IPS-18c (cell line): ENCODE measurements around the gene C1GALT1.
A peak's percentile ranks its signal among the peaks of the same experiment; 100 is the strongest.
"Not testable (repeated sequence)": the region's sequence is repeated elsewhere in the genome, so short reads cannot be mapped to it uniquely, and the experiment has no call there.

ENCODE experiments used
- H3K4me3 ChIP-seq: 2 replicates; pipeline ENCODE4 v1.7.0; 2013; ENCODE audit warnings: low read depth, mild to moderate bottlenecking, low read length, moderate library complexity; ENCODE audit not compliant: insufficient read depth
- H3K9me3 ChIP-seq: one replicate; pipeline ENCODE4 v1.6.1; 2013; ENCODE audit warnings: mild to moderate bottlenecking, low read length, moderate library complexity; ENCODE audit not compliant: control insufficient read depth, insufficient read depth

C1GALT1 gene

DNA sequence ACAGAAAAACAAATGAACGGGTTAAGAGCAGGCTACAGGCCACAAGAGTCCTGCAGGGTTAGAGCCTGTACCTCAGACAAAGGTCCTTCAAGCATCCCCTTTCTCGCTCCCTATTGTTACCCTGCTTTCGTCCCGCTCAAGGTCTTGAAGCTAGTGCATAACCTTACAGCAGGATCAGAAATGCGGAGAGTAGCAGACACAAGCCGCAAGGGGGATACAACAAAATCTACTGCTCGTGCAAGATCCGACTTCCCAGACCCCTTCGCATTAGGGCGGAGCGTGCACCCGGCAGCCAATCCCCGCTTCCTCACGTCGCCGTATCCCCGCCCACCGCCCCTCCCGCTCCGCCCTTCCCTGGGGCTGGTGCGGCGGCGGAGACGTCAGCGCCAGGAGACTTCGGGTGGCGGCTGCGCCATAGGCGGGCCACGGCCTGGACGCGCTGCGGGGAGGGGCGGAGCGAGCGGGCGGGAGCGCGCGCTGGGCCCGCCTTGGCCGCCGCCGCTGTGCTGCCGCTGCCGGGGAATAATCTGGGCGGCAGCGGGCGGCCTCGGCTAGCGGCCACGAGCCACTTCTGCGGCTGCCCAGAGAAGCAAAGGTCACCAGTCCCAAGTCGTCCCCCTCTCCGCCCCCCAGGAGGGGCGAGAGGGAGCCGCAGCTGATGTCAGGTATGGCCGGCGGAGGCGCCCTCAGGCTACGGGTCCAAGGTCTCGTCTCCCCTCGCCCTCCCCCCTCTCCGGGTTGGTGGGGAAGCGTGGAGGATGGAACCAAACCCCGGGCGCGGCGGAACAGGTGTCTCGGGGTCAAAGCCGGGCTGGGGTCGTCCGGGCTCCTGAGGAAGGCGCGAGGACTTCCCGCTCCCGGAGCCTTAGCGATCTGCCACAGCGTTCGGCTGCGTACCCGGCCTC is at the start of gene C1GALT1:
TSS of gene C1GALT1 (plus strand) at position 389 of the 905 bp plus-strand sequence. CDS start 51,776 bp downstream, outside the sequence.
- Histone ChIP-seq H3K4me3 (peak within 1 kb of the TSS; percentile 89), H3K9me3 (no peaks in the 10 kb centered on the region)

DNA sequence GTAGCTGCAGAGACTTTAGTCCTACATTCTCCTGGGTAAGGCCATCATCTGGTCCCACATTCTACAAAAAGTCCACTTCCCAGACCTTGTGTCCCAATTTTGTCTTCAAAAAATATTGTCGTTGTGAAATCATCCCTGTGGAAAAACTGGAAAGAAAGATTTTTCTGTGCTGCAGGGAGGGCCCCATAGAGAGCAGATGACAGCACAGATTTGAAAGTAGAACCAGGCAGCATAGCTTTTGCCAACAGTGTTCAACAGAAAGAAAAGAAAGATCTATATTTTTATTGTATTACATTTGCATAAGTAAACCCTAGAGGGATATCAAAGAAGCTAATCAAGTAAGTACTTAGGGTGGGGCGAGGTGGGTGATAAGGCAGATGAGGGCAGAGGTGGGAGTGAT is 48.3 kb upstream of the C1GALT1 start:
- Histone ChIP-seq H3K4me3 (no peak overlapping the region), H3K9me3 (peaks cover 2% of the 10 kb centered on the region)

- peaks cover 2% of the 10 kb centered on the region for H3K9me3 ChIP-seq
- no peak overlapping the region for H3K4me3 ChIP-seq
Observed at GRCh38 chr7:7135074-7135473, 47.3 kb upstream of the C1GALT1 start.

DNA sequence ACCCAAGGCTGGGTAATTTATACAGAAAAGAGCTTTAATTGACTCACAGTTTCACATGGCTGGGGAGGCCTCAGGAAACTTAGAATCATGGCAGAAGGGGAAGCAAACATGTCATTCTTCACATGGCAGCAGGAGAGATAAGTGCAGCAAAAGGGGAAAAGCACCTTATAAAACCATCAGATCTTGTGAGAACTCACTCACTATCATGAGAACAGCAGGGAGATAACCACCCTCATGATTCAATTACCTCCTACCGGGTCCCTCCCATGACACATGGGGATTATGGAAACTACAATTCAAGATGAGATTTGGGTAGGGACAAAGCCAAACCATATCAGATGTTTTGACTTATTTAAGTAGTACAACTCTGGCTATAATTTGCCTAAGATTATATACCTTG is 46.4 kb upstream of the C1GALT1 start:
- not testable (repeated sequence) for H3K4me3 ChIP-seq, H3K9me3 ChIP-seq

DNA sequence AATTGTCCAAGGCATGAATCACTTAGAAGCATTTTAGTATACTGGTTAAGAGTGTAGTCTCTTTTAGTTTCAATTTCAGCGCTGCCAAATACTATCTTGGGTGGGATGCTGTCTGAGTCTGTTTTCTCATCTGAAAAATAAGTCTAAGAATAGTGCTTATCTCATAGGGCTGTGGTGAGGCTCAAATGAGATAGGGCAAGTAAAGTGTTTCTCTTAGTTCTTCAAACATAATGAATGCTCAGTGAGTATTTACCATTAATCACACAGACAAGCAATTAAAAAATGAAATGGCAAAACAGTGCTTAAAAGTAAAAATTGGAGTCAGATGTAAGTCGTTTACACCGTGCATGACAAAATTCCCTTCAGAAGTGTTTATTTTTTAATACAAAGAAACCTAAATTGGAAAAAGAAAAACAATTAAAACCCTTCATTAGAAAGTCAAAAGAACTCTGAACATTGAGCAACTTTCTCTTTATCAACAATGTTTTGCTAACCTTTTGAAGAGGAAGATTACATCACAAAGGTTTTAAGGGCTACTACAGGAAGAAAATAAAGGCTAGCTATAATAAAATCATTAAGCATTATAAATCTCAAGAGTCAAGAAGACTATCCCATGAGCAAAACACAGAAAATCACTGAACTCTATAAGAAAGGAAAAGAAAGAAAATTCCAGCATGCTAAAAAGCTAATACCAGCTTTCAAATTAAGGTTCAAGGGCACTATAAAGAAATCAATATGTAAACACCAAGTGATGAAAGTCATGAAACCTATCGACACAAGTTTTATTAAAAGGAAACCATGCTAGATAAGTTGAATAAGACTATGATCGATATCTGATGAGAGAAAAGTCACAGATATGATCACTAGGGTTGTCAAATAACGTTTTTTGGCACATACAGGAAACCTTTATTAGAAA is 45.6 kb upstream of the C1GALT1 start:
- H3K4me3 ChIP-seq: no peak overlapping the region
- H3K9me3 ChIP-seq: peaks cover 2% of the 10 kb centered on the region

GRCh38 chr7:7138897-7139296 is 43.4 kb upstream of the C1GALT1 start:
- Histone ChIP-seq H3K4me3 (no peak overlapping the region), H3K9me3 (peaks cover 2% of the 10 kb centered on the region)

DNA sequence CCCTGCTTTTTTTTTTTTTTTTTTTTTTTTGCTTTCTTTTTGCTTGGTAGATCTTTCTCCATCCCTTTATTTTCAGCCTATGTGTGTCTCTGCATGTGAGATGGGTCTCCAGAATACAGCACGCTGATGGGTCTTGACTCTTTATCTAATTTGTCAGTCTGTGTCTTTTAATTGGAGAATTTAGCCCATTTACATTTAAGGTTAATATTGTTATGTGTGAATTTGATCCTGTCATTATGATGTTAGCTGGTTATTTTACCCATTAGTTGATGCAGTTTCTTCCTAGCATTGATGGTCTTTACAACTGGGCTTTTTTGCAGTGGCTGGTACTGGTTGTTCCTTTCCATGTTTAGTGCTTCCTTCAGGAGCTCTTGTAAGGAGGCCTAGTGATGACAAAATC is 38.9 kb upstream of the C1GALT1 start:
- not testable (repeated sequence) for H3K4me3 ChIP-seq, H3K9me3 ChIP-seq

DNA sequence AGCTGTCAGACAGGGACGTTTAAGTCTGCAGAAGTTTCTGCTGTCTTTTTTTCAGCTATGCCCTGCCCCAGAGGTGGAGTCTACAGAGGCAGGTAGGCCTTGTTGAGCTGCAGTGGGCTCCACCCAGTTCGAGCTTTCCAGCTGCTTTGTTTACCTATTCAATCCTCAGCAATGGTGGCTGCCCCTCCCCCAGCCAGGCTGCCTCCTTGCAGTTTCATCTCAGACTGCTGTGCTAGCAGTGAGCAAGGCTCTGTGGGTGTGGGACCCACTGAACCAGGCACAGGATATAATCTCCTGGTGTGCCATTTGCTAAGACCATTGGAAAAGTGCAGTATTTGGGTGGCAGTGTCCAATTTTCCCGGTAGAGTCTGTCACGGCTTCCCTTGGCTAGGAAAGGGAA is 37.2 kb upstream of the C1GALT1 start:
- H3K9me3 ChIP-seq, H3K4me3 ChIP-seq: not testable (repeated sequence)

GRCh38 chr7:7146837-7147236 is 35.5 kb upstream of the C1GALT1 start:
- Histone ChIP-seq H3K9me3 (no peaks in the 10 kb centered on the region), H3K4me3 (no peak overlapping the region)

- no peak overlapping the region for H3K4me3 ChIP-seq
- H3K9me3 ChIP-seq: peaks cover under 1% of the 10 kb centered on the region
Observed at GRCh38 chr7:7148798-7149481, 33.4 kb upstream of the C1GALT1 start.

GRCh38 chr7:7151285-7151684 is 31.1 kb upstream of the C1GALT1 start:
- peaks cover 3% of the 10 kb centered on the region for H3K9me3 ChIP-seq
- H3K4me3 ChIP-seq: no peak overlapping the region

GRCh38 chr7:7151865-7152264 is 30.5 kb upstream of the C1GALT1 start:
- Histone ChIP-seq H3K9me3 (peaks cover 3% of the 10 kb centered on the region), H3K4me3 (no peak overlapping the region)

DNA sequence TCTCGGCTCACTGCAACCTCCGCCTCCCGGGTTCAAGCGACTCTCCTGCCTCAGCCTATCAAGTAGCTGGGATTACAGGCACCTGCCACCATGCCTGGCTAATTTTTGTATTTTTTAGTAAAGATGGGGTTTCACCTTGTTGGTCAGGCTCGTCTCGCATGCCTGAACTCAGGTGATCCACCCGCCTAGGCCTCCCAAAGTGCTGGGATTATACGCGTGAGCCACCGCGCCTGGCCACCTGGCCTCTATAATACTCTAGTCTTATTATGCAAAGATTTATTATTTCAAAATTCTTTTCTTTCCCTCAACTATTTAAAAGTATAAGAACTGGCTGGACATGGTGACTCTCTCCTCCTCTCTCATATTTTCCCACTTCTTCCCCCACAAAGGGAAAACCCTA is 30.0 kb upstream of the C1GALT1 start:
- no peak overlapping the region for H3K4me3 ChIP-seq
- peaks cover 3% of the 10 kb centered on the region for H3K9me3 ChIP-seq

GRCh38 chr7:7154355-7154754 is 28.0 kb upstream of the C1GALT1 start:
- H3K9me3 ChIP-seq, H3K4me3 ChIP-seq: not testable (repeated sequence)

DNA sequence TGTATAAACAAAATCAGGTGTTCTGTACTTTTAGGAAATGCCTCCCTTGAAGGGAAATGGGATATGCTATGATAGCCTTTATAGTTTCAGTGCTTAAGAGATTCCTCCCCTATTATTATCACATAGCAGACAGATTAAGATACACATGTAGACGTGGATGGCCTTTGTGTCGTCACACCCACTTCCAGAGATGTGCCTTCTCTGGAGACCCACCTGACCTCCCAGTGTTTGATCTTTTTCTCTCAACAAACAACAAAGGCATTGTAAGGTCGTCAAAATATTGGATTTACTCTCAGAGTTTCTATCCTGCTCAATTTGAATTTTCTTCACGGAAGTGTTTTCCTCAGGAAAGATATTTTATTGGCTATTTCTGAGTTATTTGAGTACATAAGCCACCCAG is 25.7 kb upstream of the C1GALT1 start:
- H3K9me3 ChIP-seq: peaks cover 3% of the 10 kb centered on the region
- H3K4me3 ChIP-seq: no peak overlapping the region

- no peak overlapping the region for H3K4me3 ChIP-seq
Observed at GRCh38 chr7:7157177-7157886, 25.0 kb upstream of the C1GALT1 start.

GRCh38 chr7:7157887-7158271 is 24.5 kb upstream of the C1GALT1 start:
- peaks cover 3% of the 10 kb centered on the region for H3K9me3 ChIP-seq
- no peak overlapping the region for H3K4me3 ChIP-seq

More at GRCh38 chr7:7157177-7157886, 25.0 kb upstream of the C1GALT1 start:
- peaks cover 3% of the 10 kb centered on the region for H3K9me3 ChIP-seq
